SK-N-SH (cell line): Measurements from ENCODE around the gene ZSCAN16. TPM values are rescaled to one million over a fixed set of nuclear protein-coding genes. Genes with fewer than 3 reads are reported as not detected.

Experiments
- CTCF ChIA-PET: fragments of 300-600, 350-600 bp; formaldehyde crosslinking; extraction: SDS; loops from one replicate; lab custom pipeline; 2021; lab: Yijun Ruan, JAX
- POLR2A ChIA-PET: fragments of 350-600 bp; sonication (Branson Sonifier 250); formaldehyde crosslinking; extraction: SDS; loops from one replicate; lab custom pipeline; 2020; ENCODE audit warnings: antibody characterized with exemption, inconsistent platforms; lab: Yijun Ruan, JAX
- DNase-seq: peaks from one replicate; pipeline ENCODE4 v3.0.0; 2012
- H2AFZ ChIP-seq: fragments of 200-600 bp; sonication (generic); 2 replicates; pipeline ENCODE4 v1.8.1; 2016; ENCODE audit warnings: antibody characterized with exemption, mild to moderate bottlenecking, low read depth
- H3F3A ChIP-seq: fragments of 200-600 bp; sonication (generic); replicated peaks from 2 replicates; pipeline ENCODE3; 2016; ENCODE audit warnings: antibody characterized with exemption, mild to moderate bottlenecking; ENCODE audit not compliant: insufficient read depth
- H3K27ac ChIP-seq, 2 experiments: fragments of 200-500 bp in 1 of 2; fragments of 200-600 bp in 1 of 2; sonication (Bioruptor generic) in 1 of 2; sonication (generic), shearing (Covaris generic) in 1 of 2; 2 replicates each; pipeline versions ENCODE4 v1.5.1 to v1.6.1; 2014 to 2016; ENCODE audit warnings: low read depth in 2 of 2, inconsistent platforms in 1 of 2, low read length in 1 of 2, mild to moderate bottlenecking in 1 of 2, mixed read lengths in 1 of 2
- H3K27me3 ChIP-seq: fragments of 200-600 bp; sonication (generic), shearing (Covaris generic); 2 replicates; pipeline ENCODE4 v1.6.1; 2016; ENCODE audit warnings: mixed run types; ENCODE audit not compliant: insufficient read depth
- H3K36me3 ChIP-seq, 2 experiments: fragments of 200-500 bp in 1 of 2; fragments of 200-600 bp in 1 of 2; sonication (Bioruptor generic) in 1 of 2; sonication (generic) in 1 of 2; replicated peaks in 1 of 2; 2 replicates each; pipeline versions ENCODE3 to v1.5.1; 2014 to 2016; ENCODE audit warnings: low read length in 1 of 2, mild to moderate bottlenecking in 1 of 2; ENCODE audit not compliant: insufficient read depth in 2 of 2, control insufficient read depth in 1 of 2
- H3K4me1 ChIP-seq, 2 experiments: fragments of 200-500 bp in 1 of 2; fragments of 200-600 bp in 1 of 2; sonication (Bioruptor generic) in 1 of 2; sonication (generic), shearing (Covaris generic) in 1 of 2; 2 replicates each; pipeline versions ENCODE4 v1.5.1 to v1.6.1; 2014 to 2016; ENCODE audit warnings: low read depth in 1 of 2, low read length in 1 of 2, mixed run types in 1 of 2; ENCODE audit not compliant: insufficient read depth in 2 of 2, control insufficient read depth in 1 of 2
- H3K4me2 ChIP-seq: fragments of 200-600 bp; sonication (generic), shearing (Covaris generic); 2 replicates; pipeline ENCODE4 v1.6.1; 2017; ENCODE audit warnings: mixed run types
- H3K4me3 ChIP-seq, 2 experiments: fragments of 200-500 bp in 1 of 2; fragments of 200-600 bp in 1 of 2; sonication (Bioruptor generic) in 1 of 2; sonication (generic), shearing (Covaris generic) in 1 of 2; 2 replicates each; pipeline versions ENCODE4 v1.5.1 to v1.8.1; 2014 to 2016; ENCODE audit warnings: low read depth in 2 of 2, inconsistent platforms in 1 of 2, low read length in 1 of 2, mild to moderate bottlenecking in 1 of 2, mixed read lengths in 1 of 2, moderate library complexity in 1 of 2
- H3K79me2 ChIP-seq: fragments of 200-600 bp; sonication (generic); 2 replicates; pipeline ENCODE4 v1.8.1; 2017; ENCODE audit warnings: mild to moderate bottlenecking; ENCODE audit not compliant: insufficient read depth
- H3K9ac ChIP-seq: fragments of 200-600 bp; sonication (generic); 2 replicates; pipeline ENCODE4 v1.6.1; 2017; ENCODE audit warnings: mixed run types
- H3K9me2 ChIP-seq: fragments of 200-600 bp; sonication (generic); 2 replicates; pipeline ENCODE4 v1.6.1; 2017; ENCODE audit warnings: mixed run types
- H3K9me3 ChIP-seq: fragments of 200-600 bp; sonication (generic); 2 replicates; pipeline ENCODE4 v1.6.1; 2017; ENCODE audit warnings: mixed run types, mild to moderate bottlenecking, moderate library complexity
- H4K20me1 ChIP-seq: fragments of 200-600 bp; sonication (generic); 2 replicates; pipeline ENCODE4 v1.6.1; 2017; ENCODE audit warnings: mild to moderate bottlenecking, mixed run types; ENCODE audit not compliant: insufficient read depth
- CHD2 ChIP-seq: fragments of 150-350 bp; IDR thresholded peaks from 2 replicates; pipeline ENCODE4 v1.6.1; 2018; ENCODE audit warnings: low read length; ENCODE audit not compliant: partially characterized antibody
- EP300 ChIP-seq, 2 experiments: IDR thresholded peaks; 2 replicates each; pipeline versions ENCODE4 v1.4.0 to v1.6.1; 2012; ENCODE audit warnings: borderline replicate concordance in 1 of 2, low read depth in 1 of 2, low read length in 1 of 2
- FOSL2 ChIP-seq: IDR thresholded peaks from 2 replicates; pipeline ENCODE4 v1.4.0; 2012; ENCODE audit warnings: low read depth, mild to moderate bottlenecking, moderate library complexity, borderline replicate concordance
- FOXM1 ChIP-seq: IDR thresholded peaks from 2 replicates; pipeline ENCODE4 v1.4.0; 2012; ENCODE audit warnings: low read depth, mild to moderate bottlenecking
- MEF2A ChIP-seq: IDR thresholded peaks from 2 replicates; pipeline ENCODE4 v1.4.0; 2012; ENCODE audit warnings: low read depth, borderline replicate concordance
- MXI1 ChIP-seq: IDR thresholded peaks from 2 replicates; pipeline ENCODE4 v1.6.1; 2012; ENCODE audit warnings: mild to moderate bottlenecking, low read depth, low read length, improper control_type of control experiment
- SIN3A ChIP-seq: IDR thresholded peaks from 2 replicates; pipeline ENCODE4 v1.6.1; 2012; ENCODE audit warnings: low read depth, mild to moderate bottlenecking, low read length, moderate library complexity, borderline replicate concordance
- SMC3 ChIP-seq: IDR thresholded peaks from 2 replicates; pipeline ENCODE4 v1.6.1; 2012; ENCODE audit warnings: low read depth, low read length, improper control_type of control experiment
- TAF1 ChIP-seq: IDR thresholded peaks from 2 replicates; pipeline ENCODE4 v1.6.1; 2012; ENCODE audit warnings: low read depth, mild to moderate bottlenecking, low read length, moderate library complexity, borderline replicate concordance
- TEAD4 ChIP-seq: IDR thresholded peaks from 2 replicates; pipeline ENCODE4 v1.4.0; 2012; ENCODE audit warnings: mild to moderate bottlenecking, borderline replicate concordance; ENCODE audit not compliant: insufficient read depth
- WGBS: methylation state at CpG from one replicate; pipeline ENCODE4 v1.1.6; 2017; ENCODE audit warnings: low lambda C conversion rate; 5-methylcytosine and 5-hydroxymethylcytosine counted together
- polyA plus RNA-seq, 3 experiments: library from polyadenylated mRNA; depleted of rRNA; stranded (reverse); fragments of >200 nt; gene quantifications; 2 replicates each; pipeline ENCODE4 v1.2.3, GENCODE V29; 2012
- TF ChIP-seq, protein P1 (sequence below): IDR thresholded peaks from 2 replicates; pipeline ENCODE4 v1.6.1; 2012; ENCODE audit warnings: mild to moderate bottlenecking, low read depth, low read length, moderate library complexity
- TF ChIP-seq, protein P2 (sequence below): fragments of 150-350 bp; IDR thresholded peaks from 2 replicates; pipeline ENCODE4 v1.6.1; 2017; ENCODE audit warnings: antibody characterized with exemption, low read length, low read depth, borderline replicate concordance
- TF ChIP-seq, protein P3 (sequence below): IDR thresholded peaks from 2 replicates; pipeline ENCODE4 v1.4.0; 2012; ENCODE audit warnings: low read depth, borderline replicate concordance
- TF ChIP-seq, protein P4 (sequence below): fragments of 200-600 bp; sonication (generic); IDR thresholded peaks from 2 replicates; pipeline ENCODE4 v1.6.1; 2017; ENCODE audit warnings: antibody characterized with exemption, mild to moderate bottlenecking, moderate library complexity
- TF ChIP-seq, protein P5 (sequence below): fragments of 150-350 bp; IDR thresholded peaks from 2 replicates; pipeline ENCODE4 v1.6.1; 2016; ENCODE audit warnings: mild to moderate bottlenecking, low read depth, low read length

Gene ZSCAN16
- polyA plus RNA-seq, 1 of the 3 experiments (the other 2 are of a cell fraction) = 3.7 TPM

DNA sequence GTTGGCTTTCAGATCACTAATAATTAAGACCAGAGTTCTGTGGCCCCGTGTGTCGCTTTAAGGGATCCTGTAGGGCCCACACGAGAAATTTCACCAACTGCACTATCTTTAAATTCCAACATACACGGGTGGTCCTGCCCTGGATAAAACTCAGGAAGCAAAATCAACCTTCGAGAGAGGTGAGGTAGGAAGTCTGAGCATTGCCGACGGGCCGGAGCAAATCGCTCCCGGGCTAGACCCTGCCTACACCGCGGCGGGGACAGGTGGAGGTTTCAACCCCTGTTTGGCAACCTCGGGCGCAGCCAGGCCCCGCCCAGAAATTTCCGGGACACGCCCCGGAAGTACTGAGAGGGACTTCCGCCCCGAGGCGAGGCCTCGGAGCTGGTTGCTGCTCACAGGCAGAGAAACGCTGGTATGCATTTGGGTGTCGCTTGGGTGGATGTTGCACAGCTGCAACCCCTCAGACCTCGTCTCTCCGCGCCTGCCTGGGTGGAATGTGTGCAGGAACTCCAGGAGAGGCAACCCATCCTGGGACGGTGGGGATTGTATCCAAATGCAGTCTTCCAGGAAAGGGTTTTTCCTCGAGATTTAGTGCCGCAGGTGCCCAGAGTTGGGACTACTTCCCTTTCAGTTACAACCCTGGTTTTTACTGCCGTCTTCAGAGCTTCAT, 37.1 kb downstream of the ZSCAN16 start (continued):
- TF ChIP-seq, protein P1, sequence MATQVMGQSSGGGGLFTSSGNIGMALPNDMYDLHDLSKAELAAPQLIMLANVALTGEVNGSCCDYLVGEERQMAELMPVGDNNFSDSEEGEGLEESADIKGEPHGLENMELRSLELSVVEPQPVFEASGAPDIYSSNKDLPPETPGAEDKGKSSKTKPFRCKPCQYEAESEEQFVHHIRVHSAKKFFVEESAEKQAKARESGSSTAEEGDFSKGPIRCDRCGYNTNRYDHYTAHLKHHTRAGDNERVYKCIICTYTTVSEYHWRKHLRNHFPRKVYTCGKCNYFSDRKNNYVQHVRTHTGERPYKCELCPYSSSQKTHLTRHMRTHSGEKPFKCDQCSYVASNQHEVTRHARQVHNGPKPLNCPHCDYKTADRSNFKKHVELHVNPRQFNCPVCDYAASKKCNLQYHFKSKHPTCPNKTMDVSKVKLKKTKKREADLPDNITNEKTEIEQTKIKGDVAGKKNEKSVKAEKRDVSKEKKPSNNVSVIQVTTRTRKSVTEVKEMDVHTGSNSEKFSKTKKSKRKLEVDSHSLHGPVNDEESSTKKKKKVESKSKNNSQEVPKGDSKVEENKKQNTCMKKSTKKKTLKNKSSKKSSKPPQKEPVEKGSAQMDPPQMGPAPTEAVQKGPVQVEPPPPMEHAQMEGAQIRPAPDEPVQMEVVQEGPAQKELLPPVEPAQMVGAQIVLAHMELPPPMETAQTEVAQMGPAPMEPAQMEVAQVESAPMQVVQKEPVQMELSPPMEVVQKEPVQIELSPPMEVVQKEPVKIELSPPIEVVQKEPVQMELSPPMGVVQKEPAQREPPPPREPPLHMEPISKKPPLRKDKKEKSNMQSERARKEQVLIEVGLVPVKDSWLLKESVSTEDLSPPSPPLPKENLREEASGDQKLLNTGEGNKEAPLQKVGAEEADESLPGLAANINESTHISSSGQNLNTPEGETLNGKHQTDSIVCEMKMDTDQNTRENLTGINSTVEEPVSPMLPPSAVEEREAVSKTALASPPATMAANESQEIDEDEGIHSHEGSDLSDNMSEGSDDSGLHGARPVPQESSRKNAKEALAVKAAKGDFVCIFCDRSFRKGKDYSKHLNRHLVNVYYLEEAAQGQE = no peak
- TF ChIP-seq, protein P2, sequence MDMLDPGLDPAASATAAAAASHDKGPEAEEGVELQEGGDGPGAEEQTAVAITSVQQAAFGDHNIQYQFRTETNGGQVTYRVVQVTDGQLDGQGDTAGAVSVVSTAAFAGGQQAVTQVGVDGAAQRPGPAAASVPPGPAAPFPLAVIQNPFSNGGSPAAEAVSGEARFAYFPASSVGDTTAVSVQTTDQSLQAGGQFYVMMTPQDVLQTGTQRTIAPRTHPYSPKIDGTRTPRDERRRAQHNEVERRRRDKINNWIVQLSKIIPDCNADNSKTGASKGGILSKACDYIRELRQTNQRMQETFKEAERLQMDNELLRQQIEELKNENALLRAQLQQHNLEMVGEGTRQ = no peak
- TF ChIP-seq, protein P3, sequence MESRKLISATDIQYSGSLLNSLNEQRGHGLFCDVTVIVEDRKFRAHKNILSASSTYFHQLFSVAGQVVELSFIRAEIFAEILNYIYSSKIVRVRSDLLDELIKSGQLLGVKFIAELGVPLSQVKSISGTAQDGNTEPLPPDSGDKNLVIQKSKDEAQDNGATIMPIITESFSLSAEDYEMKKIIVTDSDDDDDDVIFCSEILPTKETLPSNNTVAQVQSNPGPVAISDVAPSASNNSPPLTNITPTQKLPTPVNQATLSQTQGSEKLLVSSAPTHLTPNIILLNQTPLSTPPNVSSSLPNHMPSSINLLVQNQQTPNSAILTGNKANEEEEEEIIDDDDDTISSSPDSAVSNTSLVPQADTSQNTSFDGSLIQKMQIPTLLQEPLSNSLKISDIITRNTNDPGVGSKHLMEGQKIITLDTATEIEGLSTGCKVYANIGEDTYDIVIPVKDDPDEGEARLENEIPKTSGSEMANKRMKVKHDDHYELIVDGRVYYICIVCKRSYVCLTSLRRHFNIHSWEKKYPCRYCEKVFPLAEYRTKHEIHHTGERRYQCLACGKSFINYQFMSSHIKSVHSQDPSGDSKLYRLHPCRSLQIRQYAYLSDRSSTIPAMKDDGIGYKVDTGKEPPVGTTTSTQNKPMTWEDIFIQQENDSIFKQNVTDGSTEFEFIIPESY = no peak

DNA sequence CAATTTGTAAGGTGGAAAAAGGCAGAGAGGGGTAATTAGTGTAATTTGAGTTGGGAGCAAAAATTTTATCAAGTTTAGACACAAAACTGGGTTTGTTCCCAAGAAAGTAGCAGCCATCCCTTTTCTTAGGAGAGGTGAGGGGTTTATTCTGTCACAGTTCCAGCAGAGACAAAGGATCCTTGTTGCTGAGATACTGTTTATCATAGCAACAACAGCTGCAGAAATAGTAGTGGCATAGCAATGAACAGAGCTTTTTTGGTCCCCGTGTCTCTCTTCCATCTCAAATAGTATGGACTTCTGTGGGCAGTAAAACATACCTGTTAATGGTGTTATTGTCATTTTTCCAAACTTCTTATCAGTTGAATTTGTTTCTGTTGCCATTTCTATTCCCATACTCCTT, 41.2 kb downstream of the ZSCAN16 start:
- Histone ChIP-seq H3K4me1 (peaks cover 0 to 6% of the 10 kb centered on the region in 2 experiments; a peak in 1 of 4 replicates), H3K27ac (no peak overlapping the region), H3K9ac (no peak overlapping the region), H3F3A (peaks cover 5% of the 10 kb centered on the region), H3K4me2 (no peak overlapping the region), H3K4me3 (no peak overlapping the region), H3K79me2 (no peaks in the 10 kb centered on the region), H3K36me3 (no peaks in the 10 kb centered on the region), H4K20me1 (no peaks in the 10 kb centered on the region), H2AFZ (no peak overlapping the region), H3K9me2 (no peaks in the 10 kb centered on the region), H3K27me3 (no peaks in the 10 kb centered on the region), H3K9me3 (no peaks in the 10 kb centered on the region)
- POLR2A ChIA-PET = no interaction called here
- CTCF ChIA-PET = no interaction called here
- 68% methylated on average over 1 of the region's 1 CpG for WGBS
- TF ChIP-seq EP300 (IDR thresholded peaks at IDR 0.05; ENCODE audit: borderline replicate concordance in 1 of 2, low read depth in 1 of 2, low read length in 1 of 2) (no peak), TAF1 (no peak), FOXM1 (no peak), MEF2A (no peak), SMC3 (no peak), TEAD4 (no peak), SIN3A (no peak), FOSL2 (no peak), CHD2 (no peak), MXI1 (no peak)
- TF ChIP-seq, protein P4, sequence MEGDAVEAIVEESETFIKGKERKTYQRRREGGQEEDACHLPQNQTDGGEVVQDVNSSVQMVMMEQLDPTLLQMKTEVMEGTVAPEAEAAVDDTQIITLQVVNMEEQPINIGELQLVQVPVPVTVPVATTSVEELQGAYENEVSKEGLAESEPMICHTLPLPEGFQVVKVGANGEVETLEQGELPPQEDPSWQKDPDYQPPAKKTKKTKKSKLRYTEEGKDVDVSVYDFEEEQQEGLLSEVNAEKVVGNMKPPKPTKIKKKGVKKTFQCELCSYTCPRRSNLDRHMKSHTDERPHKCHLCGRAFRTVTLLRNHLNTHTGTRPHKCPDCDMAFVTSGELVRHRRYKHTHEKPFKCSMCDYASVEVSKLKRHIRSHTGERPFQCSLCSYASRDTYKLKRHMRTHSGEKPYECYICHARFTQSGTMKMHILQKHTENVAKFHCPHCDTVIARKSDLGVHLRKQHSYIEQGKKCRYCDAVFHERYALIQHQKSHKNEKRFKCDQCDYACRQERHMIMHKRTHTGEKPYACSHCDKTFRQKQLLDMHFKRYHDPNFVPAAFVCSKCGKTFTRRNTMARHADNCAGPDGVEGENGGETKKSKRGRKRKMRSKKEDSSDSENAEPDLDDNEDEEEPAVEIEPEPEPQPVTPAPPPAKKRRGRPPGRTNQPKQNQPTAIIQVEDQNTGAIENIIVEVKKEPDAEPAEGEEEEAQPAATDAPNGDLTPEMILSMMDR = no peak
- TF ChIP-seq, protein P5, sequence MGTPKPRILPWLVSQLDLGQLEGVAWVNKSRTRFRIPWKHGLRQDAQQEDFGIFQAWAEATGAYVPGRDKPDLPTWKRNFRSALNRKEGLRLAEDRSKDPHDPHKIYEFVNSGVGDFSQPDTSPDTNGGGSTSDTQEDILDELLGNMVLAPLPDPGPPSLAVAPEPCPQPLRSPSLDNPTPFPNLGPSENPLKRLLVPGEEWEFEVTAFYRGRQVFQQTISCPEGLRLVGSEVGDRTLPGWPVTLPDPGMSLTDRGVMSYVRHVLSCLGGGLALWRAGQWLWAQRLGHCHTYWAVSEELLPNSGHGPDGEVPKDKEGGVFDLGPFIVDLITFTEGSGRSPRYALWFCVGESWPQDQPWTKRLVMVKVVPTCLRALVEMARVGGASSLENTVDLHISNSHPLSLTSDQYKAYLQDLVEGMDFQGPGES = no peak
- no peak for DNase-seq
